HG03439 (cell line): ENCODE results near the gene ST7.

Source experiments
- ATAC-seq: cut with Tn5 transposase; IDR thresholded peaks from one replicate; pipeline ENCODE4 v1.9.1; 2021; ENCODE audit warnings: mild to moderate bottlenecking, moderate library complexity; ENCODE audit not compliant: unreplicated experiment

Gene ST7

GRCh38 chr7:117183729-117184128 is 230.4 kb downstream of the ST7 start:
- ATAC-seq, result no peak

DNA sequence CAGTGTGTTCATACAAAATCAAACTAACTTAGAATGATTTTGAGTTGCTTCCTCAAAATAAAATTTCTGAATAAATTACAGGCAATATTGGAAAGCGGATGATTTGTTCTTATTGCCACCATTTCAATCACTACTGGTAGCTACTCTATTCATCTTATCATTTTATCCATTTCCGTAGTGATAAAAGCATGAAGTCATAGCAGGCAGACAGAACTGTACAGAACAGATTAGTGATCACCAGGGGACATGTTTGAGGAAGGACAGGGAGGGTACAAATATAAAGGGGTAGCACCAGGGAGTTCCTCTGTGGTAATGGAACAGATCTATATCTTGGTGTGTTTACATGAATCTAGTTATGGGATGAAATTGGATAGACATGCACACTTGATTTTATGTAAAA is 231.1 kb downstream of the ST7 start:
- no peak for ATAC-seq

GRCh38 chr7:117185124-117185523 is 231.8 kb downstream of the ST7 start:
- no peak for ATAC-seq

- ATAC-seq, result no peak
Observed at GRCh38 chr7:117186218-117187010, 233.1 kb downstream of the ST7 start.

GRCh38 chr7:117188376-117188775 is 235.1 kb downstream of the ST7 start:
- no peak for ATAC-seq

DNA sequence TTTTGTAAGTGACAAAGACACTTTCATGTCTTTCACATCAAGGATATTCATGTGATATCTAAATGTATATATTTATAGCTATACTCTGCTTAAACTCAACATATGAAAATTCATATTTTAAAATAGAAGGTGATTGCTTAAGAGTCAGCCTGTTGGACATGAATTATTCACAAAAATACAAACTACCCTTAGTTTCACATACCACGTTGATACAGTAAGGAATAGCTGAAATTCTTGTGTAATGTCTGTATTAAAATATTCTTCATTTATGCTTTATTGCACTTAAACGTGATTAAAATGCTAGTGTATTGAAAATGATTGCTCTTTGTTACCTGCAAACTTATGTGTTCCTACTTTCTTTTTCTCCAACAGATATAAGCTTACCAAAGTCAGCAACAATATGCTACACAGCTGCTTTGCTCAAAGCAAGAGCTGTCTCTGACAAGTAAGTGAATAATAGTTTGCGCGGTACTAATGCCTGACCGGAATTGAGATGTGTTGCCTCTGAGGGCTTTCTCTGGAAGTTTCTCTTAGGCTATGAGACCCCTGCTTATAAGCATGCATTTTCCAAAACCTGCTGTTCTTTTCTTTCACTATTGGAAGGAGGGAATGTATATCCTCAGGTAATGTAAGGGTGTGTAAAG is 235.8 kb downstream of the ST7 start:
- no peak for ATAC-seq

DNA sequence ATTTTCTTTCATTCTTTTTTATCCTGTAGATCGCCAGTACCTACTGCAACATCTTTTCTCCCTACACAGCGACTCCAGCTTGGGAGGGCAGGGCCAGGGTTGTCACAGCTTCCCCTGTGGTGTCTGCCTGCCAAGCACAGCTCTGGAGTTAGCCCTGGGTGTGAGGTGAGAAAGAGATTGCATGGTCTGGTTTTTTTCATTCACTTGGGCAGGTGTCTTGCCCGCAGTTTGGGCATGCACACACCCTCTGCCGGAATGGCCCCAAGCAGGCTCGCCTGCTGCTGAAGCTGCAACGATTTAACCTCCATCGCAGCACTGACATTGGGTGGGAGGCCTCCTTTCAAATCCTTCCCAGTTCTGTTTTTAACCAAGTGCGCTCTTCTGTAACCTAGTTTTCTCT is 236.8 kb downstream of the ST7 start:
- ATAC-seq, result no peak

DNA sequence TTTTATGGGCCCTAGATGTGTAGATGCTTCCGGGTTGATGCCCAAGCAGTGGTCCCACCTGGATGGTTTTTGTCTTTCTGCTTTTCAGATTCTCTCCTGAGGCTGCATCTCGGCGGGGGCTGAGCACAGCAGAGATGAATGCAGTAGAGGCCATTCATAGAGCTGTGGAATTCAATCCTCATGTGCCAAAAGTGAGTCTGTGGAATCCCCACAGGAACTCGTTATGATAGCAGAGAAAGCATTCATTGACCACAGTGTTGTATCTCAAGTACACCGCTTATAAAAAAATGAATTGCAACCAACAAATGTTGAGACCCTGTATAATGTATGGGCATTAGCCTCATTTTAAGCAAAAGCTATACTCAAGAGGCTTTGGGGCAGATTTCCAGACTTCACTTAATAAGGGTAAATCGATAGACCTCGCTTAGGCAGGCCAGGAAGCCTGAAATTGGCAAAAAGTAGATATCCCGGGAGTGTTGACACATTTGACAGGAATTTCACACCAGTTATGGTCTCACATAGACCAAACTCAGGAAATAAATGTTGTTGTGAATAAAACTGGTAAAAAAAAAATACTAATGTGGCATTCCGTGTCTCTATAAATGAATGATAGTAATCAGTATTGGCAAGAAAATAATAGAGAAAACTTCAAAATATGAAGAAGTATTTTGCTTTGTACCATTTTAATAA is 237.6 kb downstream of the ST7 start:
- ATAC-seq, result no peak

GRCh38 chr7:117192108-117192507 is 238.8 kb downstream of the ST7 start:
- no peak for ATAC-seq

GRCh38 chr7:117193564-117193963 is 240.3 kb downstream of the ST7 start:
- ATAC-seq, result no peak

- ATAC-seq, result no peak
Observed at GRCh38 chr7:117194445-117194844, 241.1 kb downstream of the ST7 start.

- ATAC-seq, result no peak
Observed at GRCh38 chr7:117195361-117196029, 242.2 kb downstream of the ST7 start.

DNA sequence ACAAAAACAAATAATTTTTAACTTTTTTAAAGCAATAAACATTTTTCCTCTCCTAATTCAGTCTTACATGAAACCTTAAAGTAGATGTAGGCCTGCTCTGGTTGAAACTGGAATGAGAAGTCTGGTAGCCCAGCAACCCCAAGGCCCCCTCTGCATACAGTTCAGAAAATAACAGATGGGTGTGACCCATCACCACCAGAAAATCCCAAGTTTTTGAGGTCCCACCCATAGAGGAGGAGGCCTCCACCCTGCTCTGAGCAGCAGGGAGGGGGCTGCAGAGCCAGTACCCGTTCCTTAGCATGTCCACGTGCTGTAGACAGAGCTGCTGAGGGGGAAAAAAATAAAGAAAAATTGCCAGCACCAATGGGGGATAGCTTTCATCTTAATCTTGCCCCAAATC is 246.8 kb downstream of the ST7 start:
- ATAC-seq, result no peak

GRCh38 chr7:117200786-117201458 is 247.6 kb downstream of the ST7 start:
- ATAC-seq, result no peak

DNA sequence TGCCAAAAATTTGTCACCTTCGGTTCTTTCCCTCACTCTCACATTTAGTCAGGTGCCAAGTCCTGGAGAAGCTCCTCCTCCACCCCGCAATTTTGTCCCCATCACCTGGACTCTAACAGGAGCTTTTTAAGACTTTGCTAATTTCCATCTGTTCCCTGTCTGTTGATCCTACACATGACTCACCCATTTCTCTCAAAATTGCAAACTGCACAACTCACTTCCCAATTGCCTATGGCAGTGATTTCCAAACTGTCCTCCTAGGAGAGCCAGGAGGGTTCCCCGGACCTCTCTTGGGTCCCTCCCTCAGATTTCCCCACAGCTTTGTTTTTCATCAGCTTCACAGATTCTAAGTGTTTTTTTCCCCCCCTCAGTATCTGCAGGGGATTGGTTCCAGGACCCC is 249.2 kb downstream of the ST7 start:
- no peak for ATAC-seq

DNA sequence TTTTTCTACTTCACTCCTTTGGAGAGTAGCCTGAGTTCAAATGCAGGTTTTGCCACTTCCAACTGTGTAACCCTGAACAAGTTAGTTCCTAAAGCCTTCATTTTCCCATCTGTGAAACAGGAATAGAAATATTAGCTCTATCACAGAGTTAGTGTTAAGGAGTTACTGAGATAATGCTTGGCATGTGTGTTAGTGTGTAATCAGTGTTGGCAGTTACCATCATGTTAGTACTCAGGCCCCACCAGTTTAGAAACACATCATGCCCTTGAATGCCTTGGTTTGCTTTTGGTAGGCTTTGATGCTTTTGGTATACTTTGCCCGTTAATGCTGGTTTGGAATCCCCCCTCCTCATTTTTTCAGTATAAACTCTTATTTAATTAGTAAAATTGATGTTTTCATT is 249.9 kb downstream of the ST7 start:
- no peak for ATAC-seq

DNA sequence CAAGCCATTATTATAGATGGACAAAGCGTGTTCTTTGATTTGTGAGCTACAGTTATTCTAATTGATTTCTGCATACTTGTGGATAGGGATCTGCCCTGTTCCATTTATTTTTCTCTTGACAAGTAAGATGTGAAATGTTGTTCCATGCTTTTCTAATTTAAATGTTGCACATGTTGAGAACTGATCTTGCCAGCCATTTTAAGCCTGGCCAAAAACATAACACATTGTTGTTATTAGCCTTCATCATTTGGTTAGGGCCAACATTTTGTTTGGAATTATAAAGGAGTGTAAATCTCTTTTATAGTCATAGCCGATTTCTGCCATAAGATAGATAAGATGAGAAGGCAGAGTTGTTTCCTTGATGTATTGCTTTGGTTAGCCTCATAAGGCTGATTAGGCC is 252.6 kb downstream of the ST7 start:
- no peak for ATAC-seq

GRCh38 chr7:117208257-117208656 is 255.0 kb downstream of the ST7 start:
- no peak for ATAC-seq

GRCh38 chr7:117210397-117210796 is 257.1 kb downstream of the ST7 start:
- no peak for ATAC-seq

- no peak for ATAC-seq
Observed at GRCh38 chr7:117210908-117211307, 257.6 kb downstream of the ST7 start.

DNA sequence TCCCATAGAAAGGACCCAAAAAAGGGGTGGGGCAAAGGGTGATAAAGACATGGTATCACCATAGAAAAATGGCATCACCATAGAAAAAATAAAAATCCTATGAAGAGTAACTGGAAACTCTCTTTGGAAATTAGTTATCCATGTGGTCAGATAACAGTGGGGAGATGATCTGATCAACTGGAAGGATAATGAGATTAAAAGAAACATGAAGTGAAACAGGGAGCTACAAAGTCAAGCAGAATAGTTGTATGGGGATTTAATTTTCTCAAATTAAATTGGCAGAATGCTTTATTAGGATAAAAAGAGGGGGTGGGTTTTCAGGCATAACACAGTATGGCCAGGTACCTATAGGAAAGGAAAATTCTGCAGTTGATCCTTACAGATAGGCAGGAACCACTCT is 258.3 kb downstream of the ST7 start:
- ATAC-seq, result no peak
